Stimulated activated CD4-positive, alpha-beta T cell treated with anti-CD3 and anti-CD28 coated beads, Interleukin-12 subunit alpha, Interleukin-12 subunit beta, amount 100 ng/mL, for 4 hours (primary cell): ENCODE measurements around the gene GAL.

Source experiments
- DNase-seq: peaks from one replicate; pipeline ENCODE4 v3.0.0-alpha.2; 2020

GAL gene

GRCh38 chr11:68683121-68683520 lies 1.2 kb upstream of the GAL start:
- DNase-seq, result no peak

DNA sequence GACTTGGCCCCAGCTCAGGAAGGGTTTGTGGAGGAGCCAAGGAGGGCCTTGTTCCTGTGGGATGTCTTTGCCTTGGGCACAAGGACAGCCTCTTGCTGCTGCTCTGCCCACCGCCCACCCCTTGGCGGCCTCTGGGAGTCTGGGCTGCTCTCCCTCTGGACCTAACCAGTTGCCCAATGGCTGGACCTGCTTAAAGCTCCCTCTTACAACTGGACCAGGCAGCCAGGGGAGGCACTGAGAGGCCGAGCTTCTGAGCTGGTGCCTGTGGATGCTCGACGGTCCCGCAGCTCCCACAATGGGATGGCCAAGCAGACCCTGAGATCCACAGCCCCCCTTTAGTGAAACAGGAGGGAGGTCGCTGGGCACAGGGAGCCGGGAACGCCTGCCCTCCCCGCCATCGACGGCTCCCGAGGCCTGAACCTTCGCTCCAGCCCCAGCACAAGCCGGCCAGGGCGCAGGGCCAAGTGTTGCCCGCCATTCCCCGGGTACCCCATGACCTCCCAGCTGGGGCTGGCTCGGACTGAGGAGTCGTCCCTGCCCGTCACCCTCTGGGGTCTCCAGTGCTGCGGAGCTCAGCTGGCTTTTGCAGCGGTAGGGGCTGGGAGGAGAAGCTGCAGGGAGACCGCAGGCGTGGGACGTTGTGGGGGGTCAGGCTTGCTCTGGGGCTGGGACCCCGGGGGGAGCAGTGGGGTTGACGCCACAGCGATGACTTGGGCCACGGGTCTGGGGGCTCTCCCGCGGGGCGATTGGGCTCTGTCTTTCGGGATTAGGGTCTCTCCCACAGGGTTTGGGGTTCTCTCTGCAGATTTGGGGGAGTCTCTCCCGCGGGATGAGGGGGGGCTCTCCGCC lies 584 bp upstream of the GAL start:
- DNase-seq, result no peak

- no peak for DNase-seq
These were observed 1.5 kb downstream of the GAL start for GRCh38 chr11:68685656-68686380.

DNA sequence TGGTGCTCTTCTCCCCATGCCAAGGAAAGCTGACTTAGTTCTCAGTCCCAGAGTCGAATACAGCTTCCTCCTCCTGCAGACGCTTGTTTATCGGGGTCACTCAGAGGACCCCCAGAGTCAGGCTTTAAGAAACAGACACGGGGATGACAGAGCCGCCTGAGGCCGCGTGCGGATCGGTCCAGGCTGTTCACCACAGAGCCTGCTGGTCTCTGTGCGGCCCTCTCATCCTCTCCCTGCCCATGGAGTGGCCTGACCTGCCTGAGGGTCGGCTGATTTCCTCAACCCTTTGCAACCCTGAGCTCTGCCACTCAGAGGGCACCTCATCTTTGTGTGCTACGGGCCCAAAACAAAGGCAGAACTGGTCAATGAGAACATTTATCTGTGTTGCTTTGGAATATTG lies 2.1 kb downstream of the GAL start:
- DNase-seq, result no peak

DNA sequence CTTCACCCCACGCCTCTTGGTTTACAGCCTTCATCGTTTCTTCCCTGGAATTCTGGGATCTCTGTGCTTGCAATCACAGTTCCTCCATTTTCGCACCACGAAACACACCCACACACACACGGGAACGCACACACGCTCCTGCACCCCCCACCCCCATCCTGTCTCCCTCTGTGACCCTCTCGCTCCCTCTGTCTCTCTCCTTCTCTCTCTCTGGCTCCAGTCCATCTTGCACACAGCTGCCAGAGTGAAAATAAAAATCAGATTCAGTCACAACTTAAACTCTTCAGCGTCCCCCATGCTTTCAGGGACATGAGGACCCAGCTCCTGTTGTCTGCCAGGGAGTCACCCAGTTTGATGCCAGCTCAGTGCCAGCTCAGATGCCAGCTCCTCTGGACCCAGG lies 3.0 kb downstream of the GAL start:
- DNase-seq, result no peak

- DNase-seq, result no peak
These were observed 3.6 kb downstream of the GAL start for GRCh38 chr11:68687986-68688385.

- DNase-seq, result no peak
These were observed 4.5 kb downstream of the GAL start for GRCh38 chr11:68688881-68689280.

GRCh38 chr11:68689737-68690625 lies 5.6 kb downstream of the GAL start:
- DNase-seq, result no peak

GRCh38 chr11:68690671-68691401 lies 6.5 kb downstream of the GAL start:
- DNase-seq, result no peak

DNA sequence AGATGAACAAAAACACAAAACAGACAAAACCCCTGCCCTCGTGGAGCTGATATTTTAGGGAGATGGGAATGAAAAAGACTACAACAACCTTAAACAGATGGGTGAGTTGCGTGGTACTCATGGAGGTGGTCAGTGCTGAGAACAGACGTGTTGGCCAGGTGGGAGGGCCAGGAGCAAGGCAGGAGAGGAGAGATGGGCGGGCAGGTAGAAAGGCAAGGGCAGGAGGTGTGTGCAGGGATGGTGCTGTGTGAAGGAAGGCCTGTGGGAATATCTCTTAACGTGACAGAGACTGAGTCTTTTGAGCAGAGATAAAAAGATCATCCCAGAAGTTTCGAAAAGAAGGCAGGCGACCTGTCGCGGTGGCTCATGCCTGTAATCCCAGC lies 7.0 kb downstream of the GAL start:
- DNase-seq, result no peak

GRCh38 chr11:68692115-68692514 lies 7.8 kb downstream of the GAL start:
- no peak for DNase-seq

DNA sequence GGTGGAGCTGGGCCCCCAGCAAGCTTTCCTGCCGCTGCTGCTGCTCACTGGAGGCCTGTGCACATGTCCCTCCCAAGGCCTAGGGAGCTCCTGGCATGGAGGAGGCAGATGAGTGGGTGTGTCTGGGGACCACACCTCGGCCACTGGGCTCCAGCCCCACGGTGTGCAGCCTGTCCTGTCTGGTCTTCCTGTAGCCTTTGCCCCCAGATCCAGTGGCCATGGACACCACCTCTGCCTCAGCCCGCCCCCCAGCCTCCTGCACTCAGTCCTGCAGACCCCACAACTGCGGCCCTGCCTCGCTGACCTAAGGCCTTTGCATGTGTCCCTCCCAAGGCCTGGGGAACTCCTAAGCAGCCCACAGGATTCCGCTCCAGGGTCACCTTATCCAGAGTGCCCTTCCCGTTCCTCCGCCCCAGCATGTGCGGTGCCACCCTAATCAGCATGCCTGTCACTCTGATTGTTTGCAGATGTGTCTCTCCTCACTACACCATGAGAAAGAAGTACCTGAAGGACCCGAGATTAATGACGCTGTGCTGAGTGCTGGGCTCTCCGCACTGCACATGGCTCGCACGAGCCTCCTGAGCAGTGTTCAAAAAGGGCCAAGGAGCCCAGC lies 8.6 kb downstream of the GAL start:
- DNase-seq, result no peak

GRCh38 chr11:68693484-68693882 lies 9.1 kb downstream of the GAL start:
- no peak for DNase-seq

DNA sequence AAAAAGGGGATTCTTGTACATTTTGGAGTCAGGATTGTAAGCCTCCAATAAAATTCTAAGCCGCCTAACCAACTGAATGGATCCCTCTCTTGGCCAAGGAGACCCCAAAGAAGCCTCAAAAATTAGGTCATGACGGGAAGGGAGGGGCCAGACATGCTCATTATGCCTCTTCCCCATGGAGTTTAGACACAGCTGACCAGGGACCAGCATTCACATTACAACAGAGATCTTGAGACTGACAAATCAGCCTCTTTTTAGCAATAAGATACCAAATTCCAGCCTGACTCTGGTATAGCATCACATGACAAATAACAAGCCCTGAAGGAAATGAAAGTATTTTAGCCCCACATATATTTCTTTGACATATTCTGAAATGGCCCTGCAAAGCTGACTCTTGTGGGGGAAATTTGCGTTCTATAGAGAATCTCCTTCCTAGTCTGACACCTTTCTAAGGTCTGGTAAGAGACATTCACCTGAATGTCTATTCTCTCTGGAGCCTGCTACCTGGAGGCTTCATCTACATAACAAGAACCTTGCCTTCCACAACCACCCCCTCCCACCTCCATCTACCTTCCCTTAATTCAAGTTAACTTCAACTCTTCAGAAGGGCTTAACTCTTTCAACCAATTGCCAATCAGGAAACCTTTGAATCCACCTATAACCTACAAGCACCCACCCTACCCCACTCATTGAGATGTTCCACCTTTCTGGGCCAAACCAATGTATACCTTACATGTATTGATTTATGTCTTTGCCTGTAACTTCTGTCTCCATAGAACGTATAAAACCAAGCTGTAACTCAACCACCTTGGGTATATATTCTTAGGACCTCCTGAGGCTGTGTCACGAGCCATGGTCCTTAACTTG lies 10.3 kb downstream of the GAL start:
- DNase-seq, result no peak

- no peak for DNase-seq
These were observed 11.2 kb downstream of the GAL start for GRCh38 chr11:68695531-68695930.

GRCh38 chr11:68698993-68699392 lies 14.6 kb downstream of the GAL start:
- no peak for DNase-seq

GRCh38 chr11:68704887-68705286 lies 20.5 kb downstream of the GAL start:
- DNase-seq, result no peak

- no peak for DNase-seq
These were observed 23.2 kb downstream of the GAL start for GRCh38 chr11:68707527-68707926.

- no peak for DNase-seq
These were observed 24.7 kb downstream of the GAL start for GRCh38 chr11:68709062-68709461.

DNA sequence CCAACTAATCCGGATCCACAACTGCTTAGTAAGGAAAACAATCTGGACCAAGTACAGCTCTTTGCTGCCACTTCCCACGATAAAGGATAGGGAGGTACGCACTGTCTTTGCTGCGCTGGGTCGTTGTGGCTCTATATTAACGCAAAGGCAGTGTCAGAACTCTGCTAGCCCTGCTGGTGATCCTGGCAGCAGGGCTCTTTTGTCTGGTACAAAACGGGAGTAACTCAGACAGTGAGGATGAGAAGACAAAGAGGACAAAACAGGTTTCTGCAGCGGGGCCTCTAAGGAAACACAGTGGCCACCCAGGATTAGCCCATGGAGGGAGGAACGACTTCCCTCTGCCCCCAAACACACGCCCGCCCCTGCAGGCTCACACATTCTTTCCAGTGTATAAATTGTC lies 26.1 kb downstream of the GAL start:
- no peak for DNase-seq

- DNase-seq, result no peak
These were observed 26.8 kb downstream of the GAL start for GRCh38 chr11:68711114-68711513.
